ENCODE measurements around the gene ZNF45. TPM values are rescaled to one million over a fixed set of nuclear protein-coding genes. Genes with fewer than 3 reads are reported as not detected.

Gene ZNF45
- polyA plus RNA-seq, 2 of the 4 experiments (the other 2 are of a cell fraction) = 14.8 to 20.9 TPM

GRCh38 chr19:43934055-43934984 is 762 bp downstream of the ZNF45 start:
- Histone ChIP-seq H3K4me1 (no peaks in the 10 kb centered on the region), H3K4me3 (peak overlapping the region; percentile 66), H3K9me3 (peaks cover 51% of the 10 kb centered on the region), H3K27ac (peak overlapping the region; percentile 81 to 89), H3K4me2 (peak overlapping the region; percentile 77)
- WGBS (ENCODE audit: missing lambda C conversion rate) = 17% methylated on average over 15 of the region's 15 CpGs
- peak; percentile 17 to 28 for DNase-seq (ENCODE audit: low read depth in 1 of 2, low spot score in 1 of 2)
- TF ChIP-seq HEYL (CRISPR knock-in tag; IDR thresholded peaks at IDR 0.05) (no peak), RCOR1 (IDR thresholded peaks at IDR 0.05; ENCODE audit: low read depth, low read length) (no peak), PHF8 (IDR thresholded peaks at IDR 0.05; ENCODE audit: borderline replicate concordance, low read depth) (no peak), NPAS2 (CRISPR knock-in tag; IDR thresholded peaks at IDR 0.05; ENCODE audit: borderline replicate concordance) (no peak), CBX8 (IDR thresholded peaks at IDR 0.05) (no peak), CHD4 (IDR thresholded peaks at IDR 0.05; ENCODE audit: borderline replicate concordance) (no peak), HOXA7 (CRISPR knock-in tag; IDR thresholded peaks at IDR 0.05) (no peak), ZFP36 (IDR thresholded peaks at IDR 0.05; ENCODE audit: borderline replicate concordance, partially characterized antibody) (no peak), RNF2 (IDR thresholded peaks at IDR 0.05; ENCODE audit: borderline replicate concordance, low read depth) (no peak), CEBPB (IDR thresholded peaks at IDR 0.05) (no peak), JUN (IDR thresholded peaks at IDR 0.05) (no peak)
- CTCF ChIA-PET = interaction anchor here (1.0 to 1.3 kb wide), 4 partner anchors 10 to 116 kb away, joined by 3 to 4 read pairs (median 4); no protein-coding TSS in a partner anchor
- no peak for FAIRE-seq
- peak in 1 of 2 experiments; percentile 8; a peak in 2 of 6 replicates for ATAC-seq
- POLR2A ChIA-PET = interaction anchor here (0.9 to 2.0 kb wide), 5 partner anchors 12 to 273 kb away, joined by 3 to 21 read pairs (median 4); partner anchors contain the start of genes ZNF155, ZNF221 and ZNF283

- ChIA-PET POLR2A (no interaction called here), CTCF (no interaction called here)
- TF ChIP-seq ATOH8 (CRISPR knock-in tag; IDR thresholded peaks at IDR 0.05; ENCODE audit: low read depth) = no peak
- TF ChIP-seq EHMT2 (IDR thresholded peaks at IDR 0.05; ENCODE audit: low read depth) = no peak
- TF ChIP-seq FOSB (CRISPR knock-in tag; IDR thresholded peaks at IDR 0.05) = no peak
- TF ChIP-seq, protein P1, sequence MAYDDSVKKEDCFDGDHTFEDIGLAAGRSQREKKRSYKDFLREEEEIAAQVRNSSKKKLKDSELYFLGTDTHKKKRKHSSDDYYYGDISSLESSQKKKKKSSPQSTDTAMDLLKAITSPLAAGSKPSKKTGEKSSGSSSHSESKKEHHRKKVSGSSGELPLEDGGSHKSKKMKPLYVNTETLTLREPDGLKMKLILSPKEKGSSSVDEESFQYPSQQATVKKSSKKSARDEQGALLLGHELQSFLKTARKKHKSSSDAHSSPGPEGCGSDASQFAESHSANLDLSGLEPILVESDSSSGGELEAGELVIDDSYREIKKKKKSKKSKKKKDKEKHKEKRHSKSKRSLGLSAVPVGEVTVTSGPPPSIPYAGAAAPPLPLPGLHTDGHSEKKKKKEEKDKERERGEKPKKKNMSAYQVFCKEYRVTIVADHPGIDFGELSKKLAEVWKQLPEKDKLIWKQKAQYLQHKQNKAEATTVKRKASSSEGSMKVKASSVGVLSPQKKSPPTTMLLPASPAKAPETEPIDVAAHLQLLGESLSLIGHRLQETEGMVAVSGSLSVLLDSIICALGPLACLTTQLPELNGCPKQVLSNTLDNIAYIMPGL (CRISPR knock-in tag; IDR thresholded peaks at IDR 0.05; ENCODE audit: borderline replicate concordance) = no peak
- TF ChIP-seq JUNB (IDR thresholded peaks at IDR 0.05) = no peak
- TF ChIP-seq NPAS2 (CRISPR knock-in tag; IDR thresholded peaks at IDR 0.05; ENCODE audit: borderline replicate concordance) = no peak
- no peak for TF ChIP-seq EP300 (IDR thresholded peaks at IDR 0.05)
- no peak for TF ChIP-seq HDAC2 (IDR thresholded peaks at IDR 0.05)
- TF ChIP-seq TFCP2L1 (CRISPR knock-in tag; IDR thresholded peaks at IDR 0.05) = no peak
Observed at GRCh38 chr19:43928820-43929219, 6.3 kb downstream of the ZNF45 start.

GRCh38 chr19:43923875-43924274 is 11.2 kb downstream of the ZNF45 start:
- POLR2A ChIA-PET = no interaction called here
- no peak for FAIRE-seq
- peak; percentile 74 for TF ChIP-seq MAFK (IDR thresholded peaks at IDR 0.05; ENCODE audit: partially characterized antibody)
- no peak for TF ChIP-seq RFX5 (IDR thresholded peaks at IDR 0.05)

More at GRCh38 chr19:43928820-43929219, 6.3 kb downstream of the ZNF45 start:
- peaks cover 50% of the 10 kb centered on the region for H3K9me3 ChIP-seq
- H3K4me2 ChIP-seq = no peak overlapping the region
- ATAC-seq = no peak
- WGBS (ENCODE audit: missing lambda C conversion rate) = 93% methylated on average over 5 of the region's 5 CpGs
- no peaks in the 10 kb centered on the region for H3K4me1 ChIP-seq
- no peak for DNase-seq (ENCODE audit: low read depth in 1 of 2, low spot score in 1 of 2)
- H3K27ac ChIP-seq = no peak overlapping the region
- H3K4me3 ChIP-seq = no peak overlapping the region
- FAIRE-seq = peak; percentile 13

More at GRCh38 chr19:43923875-43924274, 11.2 kb downstream of the ZNF45 start:
- DNase-seq (ENCODE audit: low read depth in 1 of 2, low spot score in 1 of 2) = no peak
- Histone ChIP-seq H3K4me2 (no peak overlapping the region), H3K27ac (no peak overlapping the region), H3K4me3 (no peak overlapping the region), H3K4me1 (no peaks in the 10 kb centered on the region), H3K9me3 (peaks cover 67% of the 10 kb centered on the region)
- CTCF ChIA-PET = interaction anchor here (1.0 to 1.1 kb wide), 2 partner anchors 11 to 27 kb away, joined by 3 to 4 read pairs; partner anchors contain the start of gene ZNF45
- ATAC-seq = no peak
